ENCODE measurements around the gene ANXA9.
A peak's percentile ranks its signal among the peaks of the same experiment; 100 is the strongest.

Gene ANXA9

DNA sequence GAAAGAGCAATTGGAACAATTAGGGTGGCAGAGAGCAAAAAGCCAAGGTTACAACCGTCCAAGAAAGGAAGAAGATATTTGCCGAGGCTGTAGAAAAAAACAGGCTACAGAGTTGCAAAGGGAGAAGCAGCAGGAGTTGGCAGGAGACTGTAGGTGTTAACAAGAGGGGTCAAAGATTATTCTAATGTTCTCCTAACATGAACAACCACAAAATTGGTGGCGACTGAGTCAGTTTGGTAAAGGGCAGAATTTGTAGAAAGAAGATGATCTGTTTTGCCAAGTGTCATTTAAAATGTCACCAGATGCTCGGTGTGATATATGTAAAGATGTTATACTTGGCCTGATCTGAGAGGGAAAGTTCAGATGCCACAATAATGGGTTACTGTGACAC is 25.8 kb downstream of the ANXA9 start:
- DNase-seq, result no peak

DNA sequence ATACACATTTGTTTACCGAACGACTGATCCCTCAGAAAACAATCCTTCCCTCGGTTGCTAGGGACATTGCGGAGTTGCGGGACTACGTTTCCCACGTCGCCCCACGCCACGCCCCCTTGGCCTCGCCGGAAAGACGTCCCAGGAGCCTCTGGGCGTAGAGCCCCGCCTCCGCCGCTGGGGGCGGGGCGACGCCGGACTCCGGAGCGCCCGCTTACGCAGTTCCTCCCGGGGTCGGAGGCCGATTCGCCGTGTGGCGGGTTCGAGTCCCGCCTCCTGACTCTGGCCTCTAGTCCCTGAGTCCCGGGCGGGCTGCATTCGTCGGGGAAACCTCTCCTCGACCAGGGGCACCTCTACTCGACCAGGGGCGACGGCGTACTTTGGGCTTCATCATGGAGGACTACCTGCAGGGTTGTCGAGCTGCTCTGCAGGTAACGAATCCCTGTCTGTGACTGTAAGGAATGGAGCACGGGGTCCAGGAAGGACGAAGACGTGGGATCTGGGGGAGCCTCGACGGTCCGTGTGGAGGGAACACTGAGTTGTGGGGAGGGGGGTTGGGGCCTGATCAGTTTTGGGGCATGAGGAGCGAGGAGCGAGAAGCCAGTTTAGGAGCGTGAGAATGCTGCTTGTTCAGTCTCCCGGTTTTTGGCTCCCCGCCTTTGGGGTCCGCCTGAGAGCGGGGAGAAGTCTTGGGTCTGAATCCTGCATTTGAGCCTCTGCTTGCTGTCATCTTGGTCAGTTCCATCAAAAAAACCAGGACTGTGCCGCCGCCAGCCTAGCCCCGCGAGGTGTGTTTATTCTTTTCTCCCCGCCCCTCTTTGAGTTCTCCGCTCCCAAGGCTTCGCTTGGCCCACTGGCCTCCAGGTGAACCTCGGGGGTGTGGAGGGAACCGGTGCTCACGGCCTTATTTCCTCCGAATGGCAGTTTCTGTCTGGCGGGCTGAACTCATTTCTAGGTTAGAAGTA is 26.4 kb downstream of the ANXA9 start, which contains the start of gene PRUNE1:
Gene PRUNE1 (plus strand): TSS at position 206 of the 962 bp plus-strand sequence. CDS start 184 bp downstream, at position 390.
- DNase-seq, result peak; percentile 95

DNA sequence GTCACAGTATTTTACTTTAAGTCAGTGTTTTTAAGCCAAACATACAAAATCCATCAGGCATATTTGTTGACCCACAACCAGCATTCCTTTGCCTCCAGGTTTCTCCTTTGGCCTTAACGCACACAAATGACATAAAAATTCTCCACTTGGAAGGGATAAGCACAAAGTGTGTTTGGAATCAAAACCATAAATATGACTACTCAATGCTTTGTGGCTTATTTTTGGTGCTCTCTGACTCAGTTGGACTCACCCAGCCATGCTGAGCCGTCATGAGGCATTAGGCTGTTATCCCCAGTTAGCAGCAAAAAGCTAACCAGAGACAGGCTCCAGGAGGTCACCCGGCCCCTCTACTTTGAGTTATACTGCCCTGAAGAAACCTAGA is 27.1 kb downstream of the ANXA9 start:
- DNase-seq, result no peak

DNA sequence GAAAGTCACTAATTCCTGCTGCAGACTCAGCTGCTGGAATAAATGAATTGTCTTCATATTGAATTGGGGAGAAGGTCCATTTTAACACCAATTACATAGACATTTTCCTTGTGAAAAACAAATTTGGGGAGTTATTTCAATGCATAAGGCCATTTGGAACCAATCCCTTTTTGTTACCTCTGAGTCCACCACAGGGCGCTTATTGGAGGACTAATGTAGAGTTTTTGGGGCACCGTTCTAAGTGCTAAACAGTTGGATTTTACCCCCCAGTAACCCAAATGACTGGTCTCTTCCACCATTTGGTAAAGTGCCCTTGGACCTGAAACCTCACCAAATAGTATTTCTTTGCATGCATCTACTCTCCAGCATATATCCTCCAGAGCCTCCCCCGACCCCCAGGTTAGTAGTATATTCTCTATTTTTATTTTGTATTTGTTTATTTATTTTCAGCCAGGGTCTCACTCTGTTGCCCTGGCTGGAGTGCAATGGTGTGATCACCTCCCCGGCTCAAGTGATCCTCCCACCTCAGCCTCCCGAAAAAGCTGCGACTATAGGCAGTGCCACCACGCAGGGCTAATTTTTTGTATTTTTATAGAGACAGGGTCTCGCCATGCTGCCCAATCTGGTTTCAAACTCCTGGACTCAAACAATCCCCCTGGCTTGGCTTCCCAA is 27.7 kb downstream of the ANXA9 start:
- DNase-seq, result no peak

DNA sequence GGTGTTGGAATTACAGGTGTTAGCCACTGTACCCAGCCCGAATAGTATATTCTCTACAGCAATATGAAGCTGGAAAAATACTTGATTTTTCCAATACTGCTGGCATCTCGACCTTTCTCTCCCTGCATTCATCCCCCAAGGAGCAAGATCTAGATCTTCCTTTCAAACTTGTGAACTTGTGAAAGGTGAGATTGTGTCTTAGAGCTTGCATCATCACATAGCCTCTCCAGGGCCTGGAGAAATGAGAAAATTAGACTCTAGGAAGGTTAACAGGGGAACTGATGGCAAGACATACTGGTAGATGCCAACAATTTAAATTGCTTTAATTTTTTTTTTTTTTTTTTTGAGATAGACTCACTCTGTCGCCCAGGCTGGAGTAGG is 28.2 kb downstream of the ANXA9 start:
- no peak for DNase-seq

DNA sequence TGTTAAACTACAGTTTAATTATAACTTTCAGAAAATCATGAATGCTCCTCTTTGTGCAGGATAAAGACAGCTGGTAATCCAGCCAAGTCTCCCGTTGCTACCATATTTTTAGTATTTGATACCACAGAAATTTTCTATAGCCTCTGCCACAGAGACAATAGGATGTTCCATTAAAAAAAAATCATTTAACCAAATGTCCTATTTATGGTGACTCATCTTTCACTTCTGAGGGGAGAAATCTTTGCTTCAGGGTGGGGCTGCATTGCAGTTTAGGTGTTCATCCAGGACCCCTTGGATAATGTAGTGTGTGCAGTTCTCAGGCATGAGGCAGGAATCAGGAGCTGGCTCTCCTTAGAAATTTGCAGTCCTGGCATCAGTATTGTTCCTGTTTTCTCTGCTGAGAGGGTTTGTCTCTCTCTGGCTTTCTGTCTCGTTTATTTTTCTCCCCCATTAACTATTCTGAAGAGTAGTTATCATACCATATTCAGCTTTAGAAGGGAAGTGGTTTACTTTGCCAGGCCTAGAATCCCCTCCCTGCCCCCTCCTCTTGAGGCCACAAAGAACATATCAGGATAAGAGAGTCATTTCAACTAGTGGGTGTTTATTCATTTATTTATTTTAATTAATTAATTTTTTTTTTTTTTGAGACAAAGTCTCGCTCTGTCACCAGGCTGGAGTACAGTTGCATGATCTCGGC is 29.2 kb downstream of the ANXA9 start:
- no peak for DNase-seq

DNA sequence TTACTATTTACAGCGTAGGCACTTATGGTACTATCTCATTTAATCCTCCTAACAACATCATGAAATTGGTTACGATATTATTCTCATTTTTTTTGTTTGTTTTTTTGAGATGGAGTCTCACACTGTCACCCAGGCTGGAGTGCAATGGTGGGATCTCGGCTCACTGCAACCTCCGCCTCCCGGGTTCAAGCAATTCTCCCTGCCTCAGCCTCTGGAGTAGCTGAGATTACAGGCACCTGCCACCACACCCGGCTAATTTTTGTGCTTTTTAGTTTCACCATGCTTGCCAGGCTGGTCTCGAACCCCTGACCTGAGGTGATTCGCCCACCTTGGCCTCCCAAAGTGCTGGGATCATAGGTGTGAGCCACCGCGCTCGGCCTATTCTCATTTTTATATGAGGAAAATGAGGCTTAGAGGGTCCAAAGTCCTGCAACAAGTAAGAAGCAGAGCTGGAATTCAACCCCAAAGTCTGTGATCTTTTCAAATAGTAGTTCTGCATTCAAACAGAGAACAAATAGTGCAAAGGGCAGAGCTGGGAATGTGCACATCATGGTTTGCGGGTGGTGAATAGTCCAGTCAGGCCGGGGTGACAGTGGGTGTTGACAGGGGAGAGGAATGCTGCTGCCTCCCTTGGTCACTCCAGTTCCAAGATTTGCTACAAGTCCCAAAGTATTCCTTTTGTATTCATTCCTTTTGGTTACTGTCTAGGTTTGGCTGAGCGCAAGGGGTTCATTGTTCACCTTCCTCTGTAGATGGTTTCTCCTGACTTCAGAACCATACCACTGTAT is 30.8 kb downstream of the ANXA9 start:
- no peak for DNase-seq

DNA sequence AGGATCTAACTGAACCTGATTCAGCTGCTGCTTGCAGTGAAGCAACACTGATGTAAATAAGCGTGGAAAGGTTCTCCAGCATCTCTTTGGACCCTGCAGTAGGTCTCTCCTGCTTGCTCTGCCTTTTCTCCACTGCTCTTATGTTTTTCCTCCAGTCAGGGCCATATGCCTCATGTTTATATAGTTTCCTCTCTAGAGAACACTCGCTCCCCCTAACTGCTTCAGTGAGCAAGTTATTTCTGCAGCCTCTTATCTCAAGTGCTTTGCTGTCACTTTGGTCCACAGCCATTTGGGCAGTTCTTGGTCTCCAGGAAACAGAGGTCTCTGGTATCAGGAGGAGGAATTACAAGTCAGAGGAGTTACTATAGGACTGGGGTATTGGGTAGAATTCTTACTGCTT is 31.4 kb downstream of the ANXA9 start:
- DNase-seq, result no peak

DNA sequence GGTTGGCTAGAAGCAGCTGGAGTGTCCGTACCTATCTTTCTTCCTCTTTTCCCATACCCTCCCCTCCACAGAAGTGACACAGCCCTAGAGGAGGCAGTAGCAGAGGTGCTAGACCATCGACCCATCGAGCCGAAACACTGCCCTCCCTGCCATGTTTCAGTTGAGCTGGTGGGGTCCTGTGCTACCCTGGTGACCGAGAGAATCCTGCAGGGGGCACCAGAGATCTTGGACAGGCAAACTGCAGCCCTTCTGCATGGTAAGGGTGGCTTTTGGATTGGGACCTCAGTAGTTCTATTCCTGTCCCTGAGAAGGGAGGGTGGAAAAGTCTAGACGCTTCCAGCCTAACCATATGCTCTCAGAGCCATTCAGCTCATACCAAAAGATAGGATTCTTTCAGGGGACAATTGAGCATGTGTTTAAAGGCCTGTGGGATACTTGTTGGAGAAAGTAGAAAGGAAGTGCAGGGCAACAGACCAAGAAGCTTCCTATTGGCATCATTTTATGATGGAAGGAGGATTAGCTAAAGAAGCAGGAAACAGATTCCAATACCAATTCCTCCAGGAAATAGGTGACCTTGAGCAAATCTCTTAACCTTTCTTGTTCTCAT is 42.6 kb downstream of the ANXA9 start:
- no peak for DNase-seq

DNA sequence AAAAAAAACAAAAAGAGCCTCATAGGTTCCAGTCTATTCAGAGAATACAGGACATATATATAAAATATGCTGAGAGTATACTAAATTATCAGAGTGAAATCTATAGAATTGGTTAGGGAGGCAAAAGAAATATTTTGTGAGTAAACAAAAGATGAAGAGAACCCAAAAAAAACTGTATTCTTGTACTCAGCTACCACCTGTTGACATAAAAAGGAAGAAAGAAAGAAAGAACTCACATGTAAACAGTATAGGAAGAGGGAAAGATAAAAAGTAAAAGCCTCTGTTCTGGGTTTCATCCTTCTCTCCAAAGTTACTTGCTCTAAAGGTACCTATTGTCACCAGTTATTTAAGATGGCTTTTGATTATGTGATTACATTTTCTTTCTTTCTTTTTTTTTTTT is 44.4 kb downstream of the ANXA9 start:
- no peak for DNase-seq

DNA sequence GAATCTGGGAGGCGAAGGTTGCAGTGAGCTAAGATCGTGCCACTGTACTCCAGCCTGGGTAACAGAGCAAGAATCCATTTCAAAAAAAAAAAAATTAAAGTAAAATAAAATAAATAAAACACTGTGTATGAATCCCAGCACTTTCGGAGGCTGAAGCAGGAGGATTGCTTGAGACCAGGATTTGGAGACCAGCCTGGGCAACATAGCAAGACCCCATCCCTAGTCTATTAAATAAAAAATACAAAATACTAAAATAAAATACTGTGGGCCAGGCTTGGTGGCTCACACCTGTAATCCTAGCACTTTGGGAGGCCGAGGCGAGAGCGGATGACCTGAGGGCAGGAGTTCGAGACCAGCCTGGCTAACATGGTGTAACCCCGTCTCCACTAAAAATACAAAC is 50.1 kb downstream of the ANXA9 start:
- DNase-seq, result no peak

DNA sequence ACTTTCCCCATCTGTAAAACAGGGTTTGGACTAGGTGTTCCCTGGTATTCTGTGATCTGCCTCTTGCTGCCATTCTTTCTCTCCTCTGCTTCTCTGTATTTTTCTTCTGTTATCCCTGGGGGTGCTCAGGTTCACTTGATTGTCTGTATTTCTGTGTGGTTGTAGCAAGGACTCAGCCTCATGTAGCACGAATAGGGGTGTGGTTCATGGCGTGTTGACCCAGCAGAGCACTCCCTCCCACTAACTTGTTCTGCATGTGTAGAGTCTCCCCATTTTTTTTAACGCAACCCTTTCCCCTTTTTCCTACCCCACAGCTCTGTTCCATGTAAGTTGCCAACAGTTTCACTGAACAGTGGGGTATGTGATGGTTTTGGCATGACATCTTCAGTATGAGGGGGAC is 53.1 kb downstream of the ANXA9 start:
- DNase-seq, result no peak

DNA sequence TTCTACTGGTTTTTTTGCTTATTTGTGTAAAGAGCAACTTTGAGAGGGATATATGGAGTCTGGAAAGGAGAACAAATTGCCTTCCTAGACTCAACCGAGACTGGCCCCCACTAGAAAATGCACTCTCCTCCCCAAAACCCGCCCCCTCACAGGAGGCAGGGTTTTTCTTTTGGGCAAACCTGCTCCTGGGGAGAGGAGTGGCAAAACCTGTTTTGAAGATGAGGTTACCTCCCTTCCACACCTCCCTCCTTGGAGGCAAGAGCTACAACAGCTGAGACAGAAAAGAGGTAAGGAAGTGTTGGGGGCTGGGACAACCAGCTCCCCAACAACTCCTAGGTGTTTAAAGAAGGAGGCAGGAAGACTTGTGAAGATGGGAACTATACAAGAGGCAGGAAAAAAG is 54.3 kb downstream of the ANXA9 start, which contains the start of gene BNIPL:
Gene BNIPL (plus strand): TSS at position 231 of the 400 bp plus-strand sequence. CDS start 140 bp downstream, at position 371.
- DNase-seq, result no peak

DNA sequence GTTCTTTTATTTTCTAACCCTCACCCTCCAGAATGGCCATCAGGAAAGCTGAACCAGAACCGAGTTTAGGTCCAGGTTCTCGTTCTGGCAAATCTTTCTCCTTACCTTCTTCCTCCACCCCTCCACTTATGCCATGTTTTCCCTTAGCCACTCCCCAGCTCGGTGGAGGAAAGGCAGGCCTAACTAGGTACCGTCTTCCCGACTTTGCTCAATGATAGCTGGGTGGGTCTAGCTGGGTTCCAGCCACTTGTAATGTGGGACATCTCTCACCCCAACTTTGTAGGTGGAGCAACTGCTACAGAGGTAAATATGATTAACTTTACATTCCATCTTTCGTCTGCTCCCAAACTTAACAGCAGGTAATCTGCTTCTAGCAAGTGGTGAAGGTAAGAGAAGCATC is 54.9 kb downstream of the ANXA9 start:
- DNase-seq, result no peak

DNA sequence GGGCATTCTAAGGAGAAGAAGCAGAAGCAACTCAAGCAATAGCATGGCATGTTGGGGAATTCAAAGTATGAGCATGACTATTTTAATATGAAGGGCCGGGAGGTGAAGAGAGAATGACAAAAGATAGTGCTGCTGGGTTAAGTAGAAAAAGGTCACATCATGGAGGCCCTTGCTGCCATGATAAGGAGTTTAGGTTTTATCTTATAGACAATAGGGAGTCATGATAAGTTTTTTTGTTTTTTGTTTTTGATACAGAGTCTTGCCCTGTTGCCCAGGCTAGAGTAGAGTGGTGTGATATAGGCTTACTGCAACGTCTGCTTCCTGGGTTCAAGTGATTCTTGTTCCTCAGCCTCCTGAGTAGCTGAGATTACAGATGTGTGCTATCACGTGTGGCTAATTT is 57.4 kb downstream of the ANXA9 start:
- DNase-seq, result no peak

DNA sequence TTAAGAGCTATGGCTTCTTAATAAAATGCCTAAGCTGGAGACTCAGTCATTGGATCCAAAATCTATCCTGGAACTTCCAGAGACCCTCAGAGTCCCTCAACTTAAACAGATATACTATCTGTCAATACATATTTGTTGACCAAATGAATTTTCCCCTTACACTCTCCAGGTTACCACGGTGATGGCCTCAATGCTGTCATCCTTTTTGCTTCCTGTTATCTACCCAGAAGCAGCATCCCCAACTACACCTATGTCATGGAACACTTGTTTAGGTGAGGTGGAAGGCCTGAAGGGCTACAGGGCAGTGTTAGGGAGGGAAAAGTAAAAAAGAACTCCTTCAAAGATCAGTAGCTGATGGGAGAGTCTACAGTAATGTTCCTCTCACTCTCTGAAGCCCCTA is 61.1 kb downstream of the ANXA9 start:
- no peak for DNase-seq

Data from KG1 (cell line).